GM19023 (cell line): ENCODE measurements around the gene EBLN2.

Experiments
- ATAC-seq: cut with Tn5 transposase; IDR thresholded peaks from one replicate; pipeline ENCODE4 v1.9.1; 2021; ENCODE audit warnings: mild to moderate bottlenecking, moderate library complexity; ENCODE audit not compliant: unreplicated experiment

The EBLN2 gene

GRCh38 chr3:73061416-73061815 lies at the start of gene EBLN2:
TSS of gene EBLN2 (plus strand) at chr3:73061659. CDS start at chr3:73062082, 423 bp downstream.
- ATAC-seq = no peak

GRCh38 chr3:73018298-73018697 lies 43.2 kb upstream of the EBLN2 start:
- no peak for ATAC-seq

- no peak for ATAC-seq
Measured at GRCh38 chr3:73018790-73019441, 42.5 kb upstream of the EBLN2 start.

GRCh38 chr3:73021301-73021835 lies 40.1 kb upstream of the EBLN2 start:
- no peak for ATAC-seq

GRCh38 chr3:73024836-73025235 lies 36.6 kb upstream of the EBLN2 start:
- ATAC-seq = no peak

GRCh38 chr3:73026111-73026759 lies 35.2 kb upstream of the EBLN2 start:
- ATAC-seq = no peak

GRCh38 chr3:73026760-73027113 lies 34.7 kb upstream of the EBLN2 start:
- no peak for ATAC-seq

- ATAC-seq = no peak
Measured at GRCh38 chr3:73028803-73029202, 32.7 kb upstream of the EBLN2 start.

GRCh38 chr3:73029321-73029796 lies 32.1 kb upstream of the EBLN2 start:
- no peak for ATAC-seq

GRCh38 chr3:73030073-73030597 lies 31.3 kb upstream of the EBLN2 start:
- ATAC-seq = no peak

GRCh38 chr3:73031573-73032103 lies 29.8 kb upstream of the EBLN2 start:
- no peak for ATAC-seq

GRCh38 chr3:73036694-73037591 lies 24.5 kb upstream of the EBLN2 start:
- ATAC-seq = no peak

- ATAC-seq = no peak
Measured at GRCh38 chr3:73041537-73041936, 19.9 kb upstream of the EBLN2 start.

GRCh38 chr3:73043414-73043813 lies 18.0 kb upstream of the EBLN2 start:
- no peak for ATAC-seq

GRCh38 chr3:73045391-73045790 lies 16.1 kb upstream of the EBLN2 start:
- ATAC-seq = no peak

GRCh38 chr3:73046195-73046594 lies 15.3 kb upstream of the EBLN2 start:
- no peak for ATAC-seq

- ATAC-seq = no peak
Measured at GRCh38 chr3:73049319-73049718, 12.1 kb upstream of the EBLN2 start.

- no peak for ATAC-seq
Measured at GRCh38 chr3:73052857-73053256, 8.6 kb upstream of the EBLN2 start.

- no peak for ATAC-seq
Measured at GRCh38 chr3:73055583-73055982, 5.9 kb upstream of the EBLN2 start.

- no peak for ATAC-seq
Measured at GRCh38 chr3:73056014-73056844, 5.2 kb upstream of the EBLN2 start.
